K562 (cell line): ENCODE results near the gene XPO4. TPM values are rescaled to one million over a fixed set of nuclear protein-coding genes. Genes with fewer than 3 reads are reported as not detected.

Experiments
- FUS ChIP-seq: fragments of 200-400 bp; formaldehyde crosslinking; optimal IDR thresholded peaks from 2 replicates; pipeline ENCODE3; 2017; ENCODE audit warnings: low read depth, low read length
- NFRKB ChIP-seq: fragments of 450-650 bp; IDR thresholded peaks from 2 replicates; pipeline ENCODE4 v1.6.1; 2016; ENCODE audit warnings: low read depth
- PML ChIP-seq: IDR thresholded peaks from 2 replicates; pipeline ENCODE4 v1.6.1; 2012; ENCODE audit warnings: low read length, inconsistent platforms
- ZNF354B ChIP-seq: fragments of 250-450 bp; sonication (Bioruptor Pico); IDR thresholded peaks from 2 replicates; pipeline ENCODE4 v1.4.0; 2020
- polyA plus RNA-seq, 8 experiments: library from polyadenylated mRNA; depleted of rRNA in 4 of 8; stranded (reverse) in 5 of 8; unstranded in 3 of 8; fragments of >200 nt; fragmentation: Nextera tagmentation in 2 of 8; fragmentation: Illumina TruSeq in 1 of 8; extraction: Ambion mirVana in 2 of 8; extraction: Trizol in 1 of 8; gene quantifications; 2 replicates each; pipeline versions ENCODE4 v1.2.1 to v1.2.3, GENCODE V29; 2011 to 2014; ENCODE audit warnings: inconsistent platforms in 1 of 8, missing spikeins in 1 of 8
- total RNA-seq, 7 experiments: library from RNA; depleted of rRNA in 6 of 7; stranded (reverse); fragments of >200 nt in 6 of 7; fragmentation: Illumina TruSeq in 2 of 7; extraction: Trizol in 2 of 7; gene quantifications; 2 replicates each; pipeline versions ENCODE4 v1.2.1 to v1.2.3, GENCODE V29; 2011 to 2021; ENCODE audit warnings: low replicate concordance in 1 of 7
- TF ChIP-seq, protein P1 (sequence below), 2 experiments: fragments of 450-650 bp; formaldehyde crosslinking in 1 of 2; IDR thresholded peaks; 2 replicates each; pipeline versions ENCODE4 v1.4.0 to v1.6.1; 2014 to 2020; ENCODE audit warnings: mild to moderate bottlenecking in 2 of 2, borderline replicate concordance in 1 of 2, low read depth in 1 of 2

The XPO4 gene
- total and polyA plus RNA-seq, 9 of the 15 experiments (the other 6 are each of a cell fraction or from before 2014, with no cell fraction given) = 5.5 to 25.1 (median 17.5) TPM

DNA sequence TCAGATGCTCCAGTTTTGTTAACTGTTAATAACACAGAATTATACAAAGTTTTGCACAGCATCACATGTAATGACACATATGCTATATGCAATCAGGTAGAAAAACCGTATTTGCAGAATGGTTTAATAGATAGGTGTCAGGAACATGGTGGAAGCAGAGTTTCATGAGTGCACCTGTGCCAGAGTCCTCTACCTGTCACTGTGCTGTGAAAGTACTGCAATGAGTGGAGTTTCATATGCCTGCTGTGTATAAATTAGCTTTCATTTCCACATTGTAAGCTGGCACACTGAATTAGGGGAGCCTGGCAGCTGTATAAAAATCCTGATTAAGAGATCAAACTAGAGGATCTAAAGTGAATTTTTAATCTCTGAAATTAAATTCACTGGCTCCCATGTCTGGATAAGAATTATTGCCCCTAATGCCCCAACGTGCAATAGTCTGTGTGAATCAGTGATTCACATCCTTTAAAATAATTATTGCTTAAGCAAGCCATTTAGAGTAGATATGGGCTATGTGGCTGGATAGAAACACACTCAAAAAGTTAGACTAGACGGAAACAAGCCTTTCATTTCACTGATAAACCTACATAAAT, 120.3 kb downstream of the XPO4 start (continued):
- TF ChIP-seq, protein P1, sequence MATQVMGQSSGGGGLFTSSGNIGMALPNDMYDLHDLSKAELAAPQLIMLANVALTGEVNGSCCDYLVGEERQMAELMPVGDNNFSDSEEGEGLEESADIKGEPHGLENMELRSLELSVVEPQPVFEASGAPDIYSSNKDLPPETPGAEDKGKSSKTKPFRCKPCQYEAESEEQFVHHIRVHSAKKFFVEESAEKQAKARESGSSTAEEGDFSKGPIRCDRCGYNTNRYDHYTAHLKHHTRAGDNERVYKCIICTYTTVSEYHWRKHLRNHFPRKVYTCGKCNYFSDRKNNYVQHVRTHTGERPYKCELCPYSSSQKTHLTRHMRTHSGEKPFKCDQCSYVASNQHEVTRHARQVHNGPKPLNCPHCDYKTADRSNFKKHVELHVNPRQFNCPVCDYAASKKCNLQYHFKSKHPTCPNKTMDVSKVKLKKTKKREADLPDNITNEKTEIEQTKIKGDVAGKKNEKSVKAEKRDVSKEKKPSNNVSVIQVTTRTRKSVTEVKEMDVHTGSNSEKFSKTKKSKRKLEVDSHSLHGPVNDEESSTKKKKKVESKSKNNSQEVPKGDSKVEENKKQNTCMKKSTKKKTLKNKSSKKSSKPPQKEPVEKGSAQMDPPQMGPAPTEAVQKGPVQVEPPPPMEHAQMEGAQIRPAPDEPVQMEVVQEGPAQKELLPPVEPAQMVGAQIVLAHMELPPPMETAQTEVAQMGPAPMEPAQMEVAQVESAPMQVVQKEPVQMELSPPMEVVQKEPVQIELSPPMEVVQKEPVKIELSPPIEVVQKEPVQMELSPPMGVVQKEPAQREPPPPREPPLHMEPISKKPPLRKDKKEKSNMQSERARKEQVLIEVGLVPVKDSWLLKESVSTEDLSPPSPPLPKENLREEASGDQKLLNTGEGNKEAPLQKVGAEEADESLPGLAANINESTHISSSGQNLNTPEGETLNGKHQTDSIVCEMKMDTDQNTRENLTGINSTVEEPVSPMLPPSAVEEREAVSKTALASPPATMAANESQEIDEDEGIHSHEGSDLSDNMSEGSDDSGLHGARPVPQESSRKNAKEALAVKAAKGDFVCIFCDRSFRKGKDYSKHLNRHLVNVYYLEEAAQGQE (IDR thresholded peaks at IDR 0.05; ENCODE audit: borderline replicate concordance) = no peak
- TF ChIP-seq, protein P1 (CRISPR knock-in tag; IDR thresholded peaks at IDR 0.05; ENCODE audit: low read depth) = no peak
- TF ChIP-seq ZNF354B (CRISPR knock-in tag) = no peak
- no peak for TF ChIP-seq PML
- TF ChIP-seq FUS = no peak
- no peak for TF ChIP-seq NFRKB
